Left lung (tissue), 10 donors: ENCODE measurements around the gene CLEC3B. TPM values are rescaled to one million over a fixed set of nuclear protein-coding genes. Genes with fewer than 3 reads are reported as not detected.
A peak's percentile ranks its signal among the peaks of the same experiment; 100 is the strongest.

ENCODE experiments used
- ATAC-seq: fragments of 200-7000 bp; cut with Tn5 transposase; one replicate; pipeline ENCODE4 v1.9.1; 2020; ENCODE audit warnings: moderate library complexity
- DNase-seq, 4 donors: peaks; one replicate each; pipeline ENCODE4 v3.0.0-alpha.2; 2013 to 2020
- H3K27ac ChIP-seq, 2 donors: fragments of 200-600 bp; sonication (generic) in 1 of 2; one replicate each; pipeline versions ENCODE4 v1.5.0 to v1.8.0; 2020 to 2021
- H3K27me3 ChIP-seq, 2 donors: fragments of 200-600 bp; sonication (generic) in 1 of 2; one replicate each; pipeline versions ENCODE4 v1.5.0 to v1.8.0; 2020 to 2021
- H3K36me3 ChIP-seq, 2 donors: fragments of 200-600 bp; sonication (generic) in 1 of 2; one replicate each; pipeline versions ENCODE4 v1.5.0 to v1.8.0; 2020 to 2021
- H3K4me1 ChIP-seq, 2 donors: fragments of 200-600 bp; one replicate each; pipeline ENCODE4 v1.8.0; 2021
- H3K4me3 ChIP-seq, 2 donors: fragments of 200-600 bp; sonication (generic) in 1 of 2; one replicate each; pipeline versions ENCODE4 v1.5.0 to v1.8.0; 2020 to 2021; ENCODE audit warnings: mild to moderate bottlenecking in 1 of 2
- H3K9me3 ChIP-seq, 2 donors: fragments of 200-600 bp; sonication (generic) in 1 of 2; one replicate each; pipeline versions ENCODE4 v1.5.0 to v1.8.0; 2020 to 2021
- CTCF ChIP-seq, 2 donors: fragments of 200-600 bp; sonication (generic) in 1 of 2; IDR thresholded peaks; one replicate each; pipeline versions ENCODE4 v1.5.0 to v1.8.0; 2021; ENCODE audit warnings: antibody characterized with exemption in 2 of 2
- intact Hi-C, 2 donors: fragments of 100-400 bp; cut with DNase I; formaldehyde crosslinking; loops; one replicate each; pipeline versions ENCODE4 v1.11.2 to v1.14.2; 2022
- polyA plus RNA-seq, 6 donors: library from polyadenylated mRNA; unstranded; fragments of 120-200 nt; gene quantifications; one replicate each; pipeline ENCODE4 v1.2.1, GENCODE V29; 2013; ENCODE audit not compliant: insufficient read length in 6 of 6
- total RNA-seq, 2 donors: library from RNA; stranded (reverse); fragmentation: NEBNext Ultra II Directional; extraction: Animal tissue kit (Norgen Biotek cat#: 25700); gene quantifications; one replicate each; pipeline ENCODE4 v1.2.1, GENCODE V29; 2021
- donor health status: DM: no; HTN: yes; CAD: no.
- donor health status: DM: no; HTN: no; CAD: no.

The CLEC3B gene
- total and polyA plus RNA-seq, 8 donors = 74.0 to 177 (median 104) TPM

- ATAC-seq (peak; percentile 50), DNase-seq (peak in 2 of 4 donors; percentile 64 to 84)
- Histone ChIP-seq H3K36me3 (peaks cover 0 to 58% of the 10 kb centered on the region in 2 donors), H3K4me1 (peaks cover 8 to 31% of the 10 kb centered on the region in 2 donors), H3K27ac (peak overlapping the region in 1 of 2 donors; percentile 20), H3K9me3 (no peaks in the 10 kb centered on the region), H3K27me3 (no peaks in the 10 kb centered on the region), H3K4me3 (no peak overlapping the region)
- intact Hi-C loops = no loop called here
- no peak for TF ChIP-seq CTCF (IDR thresholded peaks at IDR 0.05)
Observed at GRCh38 chr3:44995142-44995770, 30.8 kb upstream of the CLEC3B start.

GRCh38 chr3:44996556-44996969 lies 29.5 kb upstream of the CLEC3B start:
- no peak for ATAC-seq
- intact Hi-C loops = no loop called here
- peak in 1 of 4 donors; percentile 19 for DNase-seq
- Histone ChIP-seq H3K9me3 (no peaks in the 10 kb centered on the region), H3K36me3 (peaks cover 0 to 61% of the 10 kb centered on the region in 2 donors), H3K4me3 (no peak overlapping the region), H3K27ac (no peak overlapping the region), H3K27me3 (no peaks in the 10 kb centered on the region), H3K4me1 (peaks cover 8 to 31% of the 10 kb centered on the region in 2 donors)
- TF ChIP-seq CTCF (IDR thresholded peaks at IDR 0.05) = no peak

- H3K36me3 ChIP-seq = peaks cover 0 to 76% of the 10 kb centered on the region in 2 donors
- no peak for TF ChIP-seq CTCF (IDR thresholded peaks at IDR 0.05)
- H3K9me3 ChIP-seq = no peaks in the 10 kb centered on the region
- no peak overlapping the region for H3K27ac ChIP-seq
- DNase-seq (peak in 1 of 4 donors; percentile 60), ATAC-seq (peak; percentile 63)
- H3K4me3 ChIP-seq = no peak overlapping the region
- no peaks in the 10 kb centered on the region for H3K27me3 ChIP-seq
- peaks cover 4 to 13% of the 10 kb centered on the region in 2 donors for H3K4me1 ChIP-seq
- intact Hi-C loops = no loop called here
Observed at GRCh38 chr3:44999782-45000181, 26.3 kb upstream of the CLEC3B start.

- intact Hi-C loops = no loop called here
- H3K36me3 ChIP-seq = peaks cover 0 to 87% of the 10 kb centered on the region in 2 donors
Observed at GRCh38 chr3:45000823-45001222, 25.3 kb upstream of the CLEC3B start.

More at GRCh38 chr3:45000823-45001222, 25.3 kb upstream of the CLEC3B start:
- Histone ChIP-seq H3K27me3 (no peaks in the 10 kb centered on the region), H3K4me3 (no peak overlapping the region), H3K4me1 (peaks cover 2 to 3% of the 10 kb centered on the region in 2 donors), H3K9me3 (no peaks in the 10 kb centered on the region), H3K27ac (no peak overlapping the region)
- no peak for DNase-seq
- TF ChIP-seq CTCF (IDR thresholded peaks at IDR 0.05) = no peak
- no peak for ATAC-seq
